ENCODE results near the gene PNPLA7. TPM values are rescaled to one million over a fixed set of nuclear protein-coding genes. Genes with fewer than 3 reads are reported as not detected.

PNPLA7 gene
- total RNA-seq, 1 experiment from 2014 or later: 1.8 TPM

DNA sequence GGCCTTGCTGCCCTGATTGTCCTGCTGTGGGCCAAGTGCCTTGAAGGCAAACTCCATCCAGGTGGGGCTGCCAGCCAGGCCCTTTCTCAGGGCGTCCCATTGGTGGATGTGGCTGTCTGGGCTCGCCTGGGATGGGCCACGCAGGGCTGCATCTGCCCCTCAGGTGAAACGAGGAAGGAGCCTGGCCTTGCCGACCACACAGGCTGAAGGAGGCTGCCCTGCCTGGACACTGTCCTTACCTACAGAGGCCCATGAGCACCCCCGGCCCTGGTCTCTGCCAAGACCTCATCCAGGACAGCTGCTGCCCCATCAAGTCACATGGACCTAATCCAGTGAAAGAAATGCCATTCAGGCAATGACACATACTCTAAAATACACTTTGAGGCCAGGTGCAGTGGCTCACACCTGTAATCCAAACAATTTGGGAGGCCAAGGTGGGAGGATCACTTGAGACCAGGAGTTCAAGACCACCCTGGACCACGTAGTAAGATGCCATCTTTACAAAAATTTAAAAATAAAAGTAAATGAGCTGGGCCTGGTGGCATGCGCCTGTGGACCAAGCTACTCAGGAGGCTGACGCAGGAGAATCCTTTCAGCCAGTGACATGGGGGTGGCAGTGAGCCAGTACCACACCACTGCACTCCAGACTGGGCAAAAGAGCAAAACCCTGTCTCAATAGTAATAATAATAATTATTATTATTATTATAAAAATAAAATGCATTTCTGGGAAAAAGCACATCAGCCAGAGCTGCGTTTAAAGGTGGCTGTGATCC lies 33.9 kb downstream of the PNPLA7 start:
- no peak overlapping the region for H3K9ac ChIP-seq (ENCODE audit: low read length)
- H2AFZ ChIP-seq (ENCODE audit: low read depth, low read length, poor library complexity, severe bottlenecking): no peak overlapping the region
- intact Hi-C loops (cut with micrococcal nuclease): no loop called here
- no peaks in the 10 kb centered on the region for H3K4me1 ChIP-seq (ENCODE audit: control insufficient read depth in 1 of 2, insufficient read depth in 2 of 2, low read length in 2 of 2)
- ChIA-PET POLR2A (no interaction called here), RAD21 (ENCODE audit: low non-redundant PET in 1 of 2, low total read pairs in 2 of 2, uncharacterized antibody in 2 of 2, unreplicated experiment in 2 of 2) (no interaction called here), CTCF (interaction anchor here (1.4 kb wide), 1 partner anchor 19 kb away, joined by 4 read pairs; no protein-coding TSS in a partner anchor)
- no peaks in the 10 kb centered on the region for H4K20me1 ChIP-seq (ENCODE audit: insufficient read depth)
- no peak overlapping the region for H3K27ac ChIP-seq (ENCODE audit: low read depth, low read length)
- H3K79me2 ChIP-seq (ENCODE audit: insufficient read depth, low read length): no peaks in the 10 kb centered on the region
- TF ChIP-seq EZH2phosphoT487 (IDR thresholded peaks at IDR 0.05; ENCODE audit: borderline replicate concordance) (no peak), YY1 (IDR thresholded peaks at IDR 0.05; ENCODE audit: extremely low read depth, insufficient replicate concordance, low read depth, low read length) (no peak), POLR2AphosphoS5 (IDR thresholded peaks at IDR 0.05; ENCODE audit: low read depth, low read length) (no peak), ZBTB33 (IDR thresholded peaks at IDR 0.05; ENCODE audit: extremely low read depth, insufficient replicate concordance, low read length) (no peak), JUND (IDR thresholded peaks at IDR 0.05) (no peak), CBX3 (IDR thresholded peaks at IDR 0.05; ENCODE audit: low read depth) (no peak), SIN3A (IDR thresholded peaks at IDR 0.05; ENCODE audit: low read depth) (no peak), EGR1 (IDR thresholded peaks at IDR 0.05; ENCODE audit: low read depth) (no peak), POLR2A (IDR thresholded peaks at IDR 0.05; ENCODE audit: borderline replicate concordance, extremely low read depth, insufficient read depth, insufficient read length) (no peak), SRF (IDR thresholded peaks at IDR 0.05; ENCODE audit: low read depth) (no peak), FOSL1 (IDR thresholded peaks at IDR 0.05; ENCODE audit: low read depth) (no peak), CEBPB (IDR thresholded peaks at IDR 0.05; ENCODE audit: low read depth) (no peak), ATF3 (IDR thresholded peaks at IDR 0.05) (no peak), ELF1 (IDR thresholded peaks at IDR 0.05; ENCODE audit: borderline replicate concordance, low read depth) (no peak), SP1 (IDR thresholded peaks at IDR 0.05; ENCODE audit: low read depth) (no peak), EZH2 (IDR thresholded peaks at IDR 0.05) (no peak)
- no peaks in the 10 kb centered on the region for H3K9me3 ChIP-seq (ENCODE audit: control insufficient read depth in 1 of 2, insufficient read depth in 1 of 2, low read depth in 1 of 2, low read length in 2 of 2)
- ATAC-seq (peak; percentile 68), DNase-seq (ENCODE audit: low read depth, low spot score) (no peak)
- H3K9me2 ChIP-seq (ENCODE audit: insufficient read depth): no peaks in the 10 kb centered on the region
- H3K36me3 ChIP-seq (ENCODE audit: control insufficient read depth in 1 of 2, insufficient read depth in 2 of 2, low read length in 2 of 2): no peaks in the 10 kb centered on the region
- no TSS peak for BruUV-seq (replicated peaks)
- no peak overlapping the region for H3K4me2 ChIP-seq (ENCODE audit: low read length)
- no peak overlapping the region for H3K4me3 ChIP-seq (replicated peaks in 1 of 2; ENCODE audit: low read depth in 1 of 2, low read length in 2 of 2)
- H3K27me3 ChIP-seq (ENCODE audit: insufficient read depth, low read length): no peaks in the 10 kb centered on the region
